ENCODE measurements around the gene OLFML2B.

OLFML2B gene

DNA sequence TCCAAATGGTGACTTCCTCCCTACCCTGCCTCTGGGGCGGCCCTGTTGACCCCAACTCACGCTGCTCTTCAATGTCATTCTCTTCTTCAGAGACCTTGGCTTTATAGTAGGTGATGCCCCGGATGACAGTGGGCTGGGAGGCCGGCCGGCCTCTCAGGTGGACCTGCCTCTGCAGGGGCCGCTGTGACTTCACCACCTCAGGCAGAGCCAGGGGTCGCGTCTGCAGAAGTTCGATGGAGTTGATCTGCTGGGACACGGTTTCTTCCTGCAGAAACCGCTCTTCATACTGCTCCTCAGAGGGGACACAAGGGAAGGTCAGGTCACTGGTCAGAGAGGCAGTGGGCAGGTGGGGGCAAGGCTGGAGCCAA, 23.6 kb downstream of the OLFML2B start:
- ChIA-PET POLR2A (no interaction called here), CTCF (no interaction called here)
- TF ChIP-seq, protein P1, sequence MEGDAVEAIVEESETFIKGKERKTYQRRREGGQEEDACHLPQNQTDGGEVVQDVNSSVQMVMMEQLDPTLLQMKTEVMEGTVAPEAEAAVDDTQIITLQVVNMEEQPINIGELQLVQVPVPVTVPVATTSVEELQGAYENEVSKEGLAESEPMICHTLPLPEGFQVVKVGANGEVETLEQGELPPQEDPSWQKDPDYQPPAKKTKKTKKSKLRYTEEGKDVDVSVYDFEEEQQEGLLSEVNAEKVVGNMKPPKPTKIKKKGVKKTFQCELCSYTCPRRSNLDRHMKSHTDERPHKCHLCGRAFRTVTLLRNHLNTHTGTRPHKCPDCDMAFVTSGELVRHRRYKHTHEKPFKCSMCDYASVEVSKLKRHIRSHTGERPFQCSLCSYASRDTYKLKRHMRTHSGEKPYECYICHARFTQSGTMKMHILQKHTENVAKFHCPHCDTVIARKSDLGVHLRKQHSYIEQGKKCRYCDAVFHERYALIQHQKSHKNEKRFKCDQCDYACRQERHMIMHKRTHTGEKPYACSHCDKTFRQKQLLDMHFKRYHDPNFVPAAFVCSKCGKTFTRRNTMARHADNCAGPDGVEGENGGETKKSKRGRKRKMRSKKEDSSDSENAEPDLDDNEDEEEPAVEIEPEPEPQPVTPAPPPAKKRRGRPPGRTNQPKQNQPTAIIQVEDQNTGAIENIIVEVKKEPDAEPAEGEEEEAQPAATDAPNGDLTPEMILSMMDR (IDR thresholded peaks at IDR 0.05; ENCODE audit: insufficient read depth, low read length, missing control alignments), result no peak
- no peak overlapping the region for H3K4me3 ChIP-seq (ENCODE audit: low read depth, low read length)
- DNase-seq (ENCODE audit: low read depth, low spot score), result no peak

DNA sequence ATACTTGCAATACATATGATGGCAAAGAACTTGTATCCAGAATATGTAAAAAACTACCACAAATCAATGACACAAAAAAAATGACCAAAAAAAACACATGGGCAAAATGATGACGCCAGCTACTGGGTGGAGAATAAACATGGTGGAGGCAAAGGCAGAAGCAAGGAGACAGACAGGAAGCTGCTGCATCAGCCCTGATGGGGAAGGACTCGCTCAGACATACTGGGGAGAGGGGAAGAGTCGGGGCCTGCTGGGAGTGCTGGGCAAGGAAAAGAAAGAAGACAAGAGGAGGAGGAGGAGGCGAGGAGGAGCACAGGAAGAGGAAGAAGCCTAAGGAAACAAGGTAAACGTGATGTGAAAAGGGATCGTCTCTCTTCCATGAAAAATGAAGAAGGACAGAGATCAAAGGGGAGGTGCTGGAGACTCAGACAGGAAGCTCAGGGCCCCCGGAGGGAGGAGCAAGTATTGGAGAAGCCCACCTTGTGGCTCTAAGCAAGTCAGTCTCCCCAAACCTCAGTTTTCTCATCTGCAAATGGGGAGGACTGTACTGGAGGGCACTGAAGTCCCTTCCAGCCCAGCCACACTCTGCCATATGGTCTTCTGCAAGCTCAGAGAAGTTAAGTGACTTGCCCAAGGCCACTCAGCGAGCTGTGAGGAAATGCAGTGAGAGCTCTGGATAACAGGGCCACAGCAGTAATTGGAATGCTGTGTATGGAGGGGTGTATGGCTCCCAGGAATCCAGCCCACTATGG, 24.2 kb downstream of the OLFML2B start:
- ChIA-PET POLR2A (no interaction called here), CTCF (interaction anchor here (0.9 kb wide), 1 partner anchor 42 kb away, joined by 3 read pairs; no protein-coding TSS in a partner anchor)
- TF ChIP-seq, protein P1 (IDR thresholded peaks at IDR 0.05; ENCODE audit: insufficient read depth, low read length, missing control alignments), result no peak
- DNase-seq (ENCODE audit: low read depth, low spot score), result no peak
- H3K4me3 ChIP-seq (ENCODE audit: low read depth, low read length), result no peak overlapping the region

DNA sequence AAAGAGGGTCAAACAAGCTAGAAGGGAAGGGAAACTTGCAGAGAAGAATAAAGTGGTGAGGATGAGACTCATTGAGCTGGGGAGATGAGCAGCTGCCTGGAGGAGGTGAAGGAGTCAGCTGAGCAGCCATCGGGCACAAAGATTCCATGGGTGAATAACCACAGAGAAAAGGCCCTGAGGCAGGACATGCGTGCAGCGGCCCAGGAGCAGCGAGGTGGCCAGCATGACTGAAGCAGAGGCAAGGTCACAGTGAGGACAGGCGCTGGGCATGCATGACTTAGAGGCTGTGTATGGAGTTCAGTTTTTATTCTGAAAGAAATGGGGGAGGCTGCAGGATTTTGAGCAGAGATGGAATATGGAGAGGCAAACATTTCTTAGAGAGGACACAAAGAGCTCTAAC, 24.9 kb downstream of the OLFML2B start:
- no peak for DNase-seq (ENCODE audit: low read depth, low spot score)
- ChIA-PET POLR2A (no interaction called here), CTCF (interaction anchor here (0.9 kb wide), 1 partner anchor 43 kb away, joined by 3 read pairs; no protein-coding TSS in a partner anchor)
- H3K4me3 ChIP-seq (ENCODE audit: low read depth, low read length), result no peak overlapping the region
- TF ChIP-seq, protein P1 (IDR thresholded peaks at IDR 0.05; ENCODE audit: insufficient read depth, low read length, missing control alignments), result no peak

DNA sequence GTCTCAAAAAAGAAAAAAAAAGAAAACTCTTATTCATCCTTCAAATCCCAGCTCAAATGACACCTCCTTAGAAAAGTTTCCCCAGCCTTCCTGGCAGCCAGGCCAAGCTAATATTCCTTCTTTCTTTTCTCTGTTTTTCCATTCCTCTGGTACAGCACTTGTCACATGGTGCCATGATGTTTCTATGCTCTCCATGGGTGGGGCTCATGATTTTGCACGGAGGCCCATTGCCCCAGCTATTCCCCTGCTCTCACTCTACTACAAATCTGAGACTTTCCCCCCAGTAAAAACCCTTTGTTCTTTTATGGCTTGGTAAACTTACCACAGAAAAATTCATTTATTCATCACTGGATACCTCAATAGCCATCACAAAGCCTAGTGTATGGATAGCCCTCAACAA, 26.5 kb downstream of the OLFML2B start:
- no peak overlapping the region for H3K4me3 ChIP-seq (ENCODE audit: low read depth, low read length)
- DNase-seq (ENCODE audit: low read depth, low spot score), result no peak
- TF ChIP-seq, protein P1 (IDR thresholded peaks at IDR 0.05; ENCODE audit: insufficient read depth, low read length, missing control alignments), result no peak
- CTCF ChIA-PET, result no interaction called here
- POLR2A ChIA-PET, result no interaction called here

DNA sequence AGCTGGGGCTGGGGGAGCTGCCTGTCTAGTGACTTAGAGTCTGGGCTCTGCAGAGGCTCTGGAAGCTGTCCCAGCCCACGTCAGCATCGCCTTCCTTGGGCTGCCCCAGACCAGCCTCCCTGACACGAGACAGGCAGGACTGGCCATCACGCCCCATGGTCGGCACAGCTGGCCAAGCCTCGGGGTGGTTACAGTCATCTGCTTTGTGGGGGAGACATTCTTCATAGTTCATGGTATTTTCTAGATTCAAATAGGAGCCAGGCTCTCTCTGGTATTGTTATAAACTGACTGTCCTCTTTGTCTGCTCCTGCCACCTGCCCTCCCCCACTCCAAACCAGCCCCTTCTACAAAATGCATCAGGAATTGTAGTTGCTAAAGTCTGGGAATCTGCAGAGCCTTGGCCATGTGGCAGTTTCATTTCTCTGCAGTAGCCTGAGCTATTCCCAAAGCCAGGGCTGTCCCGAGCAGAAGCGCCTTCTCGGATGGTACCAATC, 29.4 kb downstream of the OLFML2B start:
- TF ChIP-seq, protein P1 (IDR thresholded peaks at IDR 0.05; ENCODE audit: insufficient read depth, low read length, missing control alignments), result no peak
- H3K4me3 ChIP-seq (ENCODE audit: low read depth, low read length), result no peak overlapping the region
- POLR2A ChIA-PET, result interaction anchor here (1.0 kb wide), 1 partner anchor 32 kb away, joined by 5 read pairs; no protein-coding TSS in a partner anchor
- DNase-seq (ENCODE audit: low read depth, low spot score), result no peak
- CTCF ChIA-PET, result interaction anchor here (1.1 to 1.2 kb wide), 3 partner anchors 9 to 202 kb away, joined by 3 to 5 read pairs (median 4); no protein-coding TSS in a partner anchor

DNA sequence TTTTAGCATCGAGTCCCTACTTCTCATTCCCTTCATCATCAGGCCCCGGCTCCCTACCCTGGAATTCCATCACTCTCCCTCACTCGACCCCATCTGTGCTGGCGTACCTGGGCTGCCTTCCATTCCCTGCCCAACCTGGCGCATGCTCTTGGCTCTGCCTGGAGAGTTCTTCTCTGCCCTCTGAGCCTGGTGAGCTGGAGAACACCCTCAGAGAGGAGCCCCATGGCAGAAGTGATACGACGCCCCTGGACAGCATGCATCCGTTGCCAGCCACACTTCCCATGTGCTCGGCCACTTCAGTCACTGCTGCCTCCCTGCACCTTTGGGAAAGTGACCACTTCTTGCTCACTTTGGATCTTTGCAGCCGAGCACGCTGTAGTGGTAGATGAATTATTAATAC, 30.1 kb downstream of the OLFML2B start:
- POLR2A ChIA-PET, result no interaction called here
- CTCF ChIA-PET, result no interaction called here

More for the DNA sequence above, 30.1 kb downstream of the OLFML2B start:
- TF ChIP-seq, protein P1 (IDR thresholded peaks at IDR 0.05; ENCODE audit: insufficient read depth, low read length, missing control alignments), result no peak
- no peak for DNase-seq (ENCODE audit: low read depth, low spot score)
- H3K4me3 ChIP-seq (ENCODE audit: low read depth, low read length), result no peak overlapping the region

All from AG04449 (cell line).